Esophagus (tissue), 2 donors: ENCODE measurements around the gene KPNA1. TPM values are rescaled to one million over a fixed set of nuclear protein-coding genes. Genes with fewer than 3 reads are reported as not detected.
"Not testable (repeated sequence)": the region's sequence is repeated elsewhere in the genome, so short reads cannot be mapped to it uniquely, and the experiment has no call there.

Source experiments
- H3K27ac ChIP-seq, 2 donors: one replicate each; pipeline ENCODE4 v1.5.1; 2013; ENCODE audit warnings: low read depth in 2 of 2, mild to moderate bottlenecking in 2 of 2, inconsistent platforms in 1 of 2, low read length in 1 of 2, moderate library complexity in 1 of 2
- H3K27me3 ChIP-seq, 2 donors: one replicate each; pipeline ENCODE4 v1.6.1; 2013; ENCODE audit warnings: low read length in 2 of 2, control low read depth in 1 of 2, mild to moderate bottlenecking in 1 of 2; ENCODE audit not compliant: insufficient read depth in 2 of 2, control insufficient read depth in 1 of 2
- H3K36me3 ChIP-seq, 2 donors: one replicate each; pipeline ENCODE4 v1.6.1; 2013; ENCODE audit warnings: low read length in 1 of 2; ENCODE audit not compliant: control insufficient read depth in 2 of 2, insufficient read depth in 2 of 2
- H3K4me1 ChIP-seq, 2 donors: one replicate each; pipeline ENCODE4 v1.6.1; 2013; ENCODE audit warnings: low read length in 1 of 2; ENCODE audit not compliant: control insufficient read depth in 2 of 2, insufficient read depth in 2 of 2
- H3K4me3 ChIP-seq, 2 donors: one replicate each; pipeline ENCODE4 v1.5.1; 2013; ENCODE audit warnings: low read length in 2 of 2, mild to moderate bottlenecking in 2 of 2, low read depth in 1 of 2, moderate library complexity in 1 of 2
- H3K9me3 ChIP-seq, 2 donors: one replicate each; pipeline ENCODE4 v1.6.1; 2013; ENCODE audit warnings: mild to moderate bottlenecking in 2 of 2, low read depth in 1 of 2, low read length in 1 of 2, moderate library complexity in 1 of 2; ENCODE audit not compliant: control insufficient read depth in 2 of 2, insufficient read depth in 1 of 2
- WGBS, 2 donors: extraction: QIAGEN DNeasy Blood & Tissue Kit; methylation state at CpG; one replicate each; pipeline ENCODE4 v1.1.7; 2013; 5-methylcytosine and 5-hydroxymethylcytosine counted together
- polyA plus RNA-seq, 2 donors: library from polyadenylated mRNA; stranded (reverse); fragments of 200-250 nt; gene quantifications; one replicate each; pipeline ENCODE4 v1.2.3, GENCODE V29; 2013
- donor health status: healthy with polysubstance abuse.
- donor health status: Bipolar disorder and iron deficiency.

The KPNA1 gene
- polyA plus RNA-seq, 2 donors = 8.5 to 13.9 TPM

DNA sequence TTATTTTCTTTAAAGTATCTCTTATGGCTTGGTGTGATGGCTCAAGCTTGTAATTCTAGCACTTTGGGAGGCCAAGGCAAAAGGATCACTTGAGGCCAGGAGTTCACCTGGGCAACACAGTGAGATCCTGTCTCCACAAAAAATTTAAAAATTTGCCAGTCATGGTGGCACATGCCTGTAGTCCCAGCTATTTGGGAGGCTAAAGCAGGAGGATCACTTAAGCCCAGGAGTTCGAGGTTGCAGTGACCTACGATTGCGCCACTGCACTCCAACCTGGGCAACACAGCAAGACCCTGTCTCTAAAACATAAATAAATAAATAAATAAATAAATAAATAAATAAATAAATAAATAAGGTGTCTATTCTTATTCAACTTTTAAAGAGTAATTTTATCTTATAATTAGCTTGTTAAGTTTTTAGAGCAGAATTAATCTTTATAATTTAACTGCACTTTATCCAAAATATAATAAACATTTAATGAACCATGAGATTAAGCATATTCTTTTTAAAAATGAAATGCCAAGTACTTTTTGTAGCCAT is 48.0 kb downstream of the KPNA1 start:
- no peak overlapping the region for H3K4me3 ChIP-seq
- 97 to 99% methylated on average over 3 of the region's 3 CpGs for WGBS, 2 donors
- H3K27ac ChIP-seq = no peak overlapping the region
- no peaks in the 10 kb centered on the region for H3K9me3 ChIP-seq
- no peaks in the 10 kb centered on the region for H3K27me3 ChIP-seq
- H3K4me1 ChIP-seq = no peaks in the 10 kb centered on the region
- H3K36me3 ChIP-seq = no peaks in the 10 kb centered on the region

GRCh38 chr3:122464659-122465058 is 50.1 kb downstream of the KPNA1 start:
- Histone ChIP-seq H3K27ac (no peak overlapping the region), H3K27me3 (no peaks in the 10 kb centered on the region), H3K9me3 (no peaks in the 10 kb centered on the region), H3K4me3 (no peak overlapping the region), H3K36me3 (no peaks in the 10 kb centered on the region), H3K4me1 (no peaks in the 10 kb centered on the region)
- 94 to 95% methylated on average over 1 of the region's 1 CpG for WGBS, 2 donors

DNA sequence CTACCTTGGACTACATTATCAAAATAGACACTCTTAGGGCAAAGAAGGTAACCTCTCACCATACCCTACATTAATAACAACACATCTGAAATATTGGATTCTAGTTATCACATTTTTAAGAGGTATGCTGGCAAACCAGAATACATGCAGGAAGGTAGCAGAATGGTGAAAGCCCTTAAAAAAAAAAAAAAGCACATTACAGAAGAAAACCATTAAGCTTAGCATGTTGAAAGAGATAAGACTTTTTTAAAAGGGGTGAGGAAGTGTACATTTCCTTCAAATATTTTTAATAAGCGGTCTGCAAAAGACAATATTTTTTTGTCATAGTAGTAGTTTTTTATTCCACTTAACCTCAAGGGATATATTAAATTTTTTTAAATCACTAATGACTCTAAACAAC is 52.3 kb downstream of the KPNA1 start:
- 90% methylated on average over 1 of the region's 1 CpG for WGBS, 2 donors
- H3K27ac ChIP-seq = no peak overlapping the region
- no peaks in the 10 kb centered on the region for H3K4me1 ChIP-seq
- no peaks in the 10 kb centered on the region for H3K9me3 ChIP-seq
- H3K36me3 ChIP-seq = peaks cover 3 to 4% of the 10 kb centered on the region in 2 donors
- H3K4me3 ChIP-seq = no peak overlapping the region
- H3K27me3 ChIP-seq = no peaks in the 10 kb centered on the region

GRCh38 chr3:122461806-122462205 is 52.9 kb downstream of the KPNA1 start:
- Histone ChIP-seq H3K9me3 (no peaks in the 10 kb centered on the region), H3K27me3 (no peaks in the 10 kb centered on the region), H3K4me3 (no peak overlapping the region), H3K4me1 (no peaks in the 10 kb centered on the region), H3K27ac (no peak overlapping the region), H3K36me3 (peaks cover 3 to 4% of the 10 kb centered on the region in 2 donors)
- 81 to 83% methylated on average over 3 of the region's 3 CpGs for WGBS, 2 donors

DNA sequence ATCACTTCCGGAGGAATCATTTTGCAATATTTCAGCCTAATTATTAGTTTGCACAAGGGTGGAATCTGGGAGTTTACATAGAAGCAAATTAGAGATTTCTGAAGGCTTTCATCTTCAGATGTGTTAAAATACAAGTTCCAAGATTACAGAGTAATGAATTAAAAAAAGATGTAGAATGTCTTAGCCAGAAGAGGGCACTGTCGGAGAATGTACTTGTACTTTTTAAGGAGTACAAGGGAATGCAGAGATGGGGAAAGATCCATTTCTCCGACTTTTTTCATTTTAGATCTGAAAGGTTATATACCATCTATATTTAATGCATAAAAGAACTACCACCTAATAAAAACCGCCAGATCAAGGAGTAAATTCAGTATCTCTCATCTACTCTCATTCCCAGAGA is 55.7 kb downstream of the KPNA1 start:
- WGBS, 2 donors = 61 to 63% methylated on average over 4 of the region's 4 CpGs
- Histone ChIP-seq H3K4me1 (no peaks in the 10 kb centered on the region), H3K36me3 (peaks cover 3 to 4% of the 10 kb centered on the region in 2 donors), H3K27ac (no peak overlapping the region), H3K4me3 (no peak overlapping the region), H3K9me3 (no peaks in the 10 kb centered on the region), H3K27me3 (no peaks in the 10 kb centered on the region)

GRCh38 chr3:122457706-122458105 is 57.0 kb downstream of the KPNA1 start:
- H3K4me3 ChIP-seq = no peak overlapping the region
- H3K9me3 ChIP-seq = no peaks in the 10 kb centered on the region
- no peak overlapping the region for H3K27ac ChIP-seq
- 93 to 96% methylated on average over 2 of the region's 2 CpGs for WGBS, 2 donors
- no peaks in the 10 kb centered on the region for H3K27me3 ChIP-seq
- H3K4me1 ChIP-seq = no peaks in the 10 kb centered on the region
- peaks cover 3 to 7% of the 10 kb centered on the region in 2 donors for H3K36me3 ChIP-seq

DNA sequence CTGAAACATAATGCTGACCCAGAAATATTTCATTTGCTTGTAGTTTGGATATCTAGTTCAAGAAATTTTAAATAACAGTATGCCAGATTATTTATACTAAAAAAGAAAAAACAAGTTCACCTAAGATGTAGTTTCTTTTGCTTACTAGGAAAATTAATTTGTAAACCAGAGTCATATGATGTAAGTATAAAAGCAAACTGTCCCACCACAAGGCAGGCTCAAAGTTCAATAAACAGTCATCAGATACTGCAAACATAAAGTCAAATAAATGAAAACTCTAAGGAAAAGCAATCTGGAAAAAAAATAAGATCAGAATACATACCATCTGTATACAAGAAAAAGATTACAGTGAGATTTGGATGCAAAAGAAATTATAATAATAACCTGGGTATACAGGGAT is 58.7 kb downstream of the KPNA1 start:
- no peaks in the 10 kb centered on the region for H3K27me3 ChIP-seq
- no peak overlapping the region for H3K4me3 ChIP-seq
- H3K36me3 ChIP-seq = peaks cover 3 to 7% of the 10 kb centered on the region in 2 donors
- no peaks in the 10 kb centered on the region for H3K9me3 ChIP-seq
- H3K27ac ChIP-seq = no peak overlapping the region
- no peaks in the 10 kb centered on the region for H3K4me1 ChIP-seq

GRCh38 chr3:122451371-122451770 is 63.4 kb downstream of the KPNA1 start:
- Histone ChIP-seq H3K4me3 (no peak overlapping the region), H3K27me3 (no peaks in the 10 kb centered on the region), H3K4me1 (no peaks in the 10 kb centered on the region), H3K27ac (no peak overlapping the region), H3K9me3 (no peaks in the 10 kb centered on the region), H3K36me3 (peaks cover 0 to 7% of the 10 kb centered on the region in 2 donors)
- WGBS, 2 donors = 83 to 88% methylated on average over 3 of the region's 3 CpGs

GRCh38 chr3:122448218-122448617 is 66.5 kb downstream of the KPNA1 start:
- 96 to 97% methylated on average over 6 of the region's 6 CpGs for WGBS, 2 donors
- not testable (repeated sequence) for H3K9me3 ChIP-seq, H3K36me3 ChIP-seq, H3K27me3 ChIP-seq, H3K4me1 ChIP-seq, H3K4me3 ChIP-seq, H3K27ac ChIP-seq

DNA sequence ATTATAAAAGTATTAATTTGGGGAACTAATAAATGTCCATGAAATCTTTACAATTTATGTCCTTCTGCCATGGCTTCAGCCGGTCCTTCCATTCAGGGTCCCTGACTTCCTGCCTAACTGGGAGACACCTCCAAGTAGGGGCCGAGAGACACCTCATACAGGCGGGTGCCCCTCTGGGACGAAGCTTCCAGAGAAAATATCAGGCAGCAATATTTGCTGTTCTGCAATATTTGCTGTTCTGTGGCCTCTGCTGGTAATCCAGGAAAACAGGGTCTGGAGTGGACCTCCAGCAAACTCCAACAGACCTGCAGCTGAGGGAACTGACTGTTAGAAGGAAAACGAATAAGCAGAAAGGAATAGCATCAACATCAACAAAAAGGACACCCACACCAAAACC is 70.2 kb downstream of the KPNA1 start:
- 95 to 98% methylated on average over 5 of the region's 5 CpGs for WGBS, 2 donors
- not testable (repeated sequence) for H3K4me3 ChIP-seq, H3K27me3 ChIP-seq, H3K4me1 ChIP-seq, H3K9me3 ChIP-seq, H3K27ac ChIP-seq
- peaks cover 3 to 11% of the 10 kb centered on the region in 2 donors for H3K36me3 ChIP-seq
